ENCODE results near the gene TACR2.

Gene TACR2

GRCh38 chr10:69376662-69377061 is 40.1 kb downstream of the TACR2 start:
- Histone ChIP-seq H3K27ac (ENCODE audit: low read depth, low read length) (no peak overlapping the region), H3K4me2 (ENCODE audit: low read depth, low read length, poor library complexity, severe bottlenecking) (no peak overlapping the region), H3K36me3 (ENCODE audit: low read length) (peaks cover 3% of the 10 kb centered on the region; the same call in 1 of the 2 replicates)

GRCh38 chr10:69375307-69376151 is 41.2 kb downstream of the TACR2 start:
- H3F3A ChIP-seq (ENCODE audit: insufficient read depth) = no peaks in the 10 kb centered on the region
- no peaks in the 10 kb centered on the region for H3K9me2 ChIP-seq (replicated peaks; ENCODE audit: insufficient read depth, low read length)
- no peaks in the 10 kb centered on the region for H3K9me3 ChIP-seq (ENCODE audit: insufficient read depth, low read length)
- H3K9ac ChIP-seq (ENCODE audit: low read length) = no peak overlapping the region
- no peak overlapping the region for H3K4me3 ChIP-seq (ENCODE audit: insufficient read depth, low read length, poor library complexity, severe bottlenecking)
- no peaks in the 10 kb centered on the region for H3K79me2 ChIP-seq (ENCODE audit: insufficient read depth, low read length)
- H3K27me3 ChIP-seq (ENCODE audit: low read length) = no peaks in the 10 kb centered on the region
- no peak overlapping the region for H3K27ac ChIP-seq (ENCODE audit: low read depth, low read length)
- H3K4me2 ChIP-seq (ENCODE audit: low read depth, low read length, poor library complexity, severe bottlenecking) = no peak overlapping the region
- H2AFZ ChIP-seq (ENCODE audit: low read depth, low read length, severe bottlenecking) = no peak overlapping the region
- H3K36me3 ChIP-seq (ENCODE audit: low read length) = peaks cover 3% of the 10 kb centered on the region; the same call in 1 of the 2 replicates
- TF ChIP-seq EZH2phosphoT487 (conservative IDR thresholded peaks at IDR 0.05; ENCODE audit: low read length) (no peak), CTCF (IDR thresholded peaks at IDR 0.05; ENCODE audit: insufficient read depth, low read length, poor library complexity, severe bottlenecking) (no peak)
- H4K20me1 ChIP-seq (ENCODE audit: low read depth, low read length) = no peaks in the 10 kb centered on the region

More at GRCh38 chr10:69376662-69377061, 40.1 kb downstream of the TACR2 start:
- Histone ChIP-seq H3F3A (ENCODE audit: insufficient read depth) (no peaks in the 10 kb centered on the region), H2AFZ (ENCODE audit: low read depth, low read length, severe bottlenecking) (no peak overlapping the region), H3K4me3 (ENCODE audit: insufficient read depth, low read length, poor library complexity, severe bottlenecking) (no peak overlapping the region), H3K27me3 (ENCODE audit: low read length) (no peaks in the 10 kb centered on the region), H3K9me2 (replicated peaks; ENCODE audit: insufficient read depth, low read length) (no peaks in the 10 kb centered on the region), H3K79me2 (ENCODE audit: insufficient read depth, low read length) (no peaks in the 10 kb centered on the region), H3K9ac (ENCODE audit: low read length) (no peak overlapping the region), H4K20me1 (ENCODE audit: low read depth, low read length) (no peaks in the 10 kb centered on the region), H3K9me3 (ENCODE audit: insufficient read depth, low read length) (no peaks in the 10 kb centered on the region)
- TF ChIP-seq CTCF (IDR thresholded peaks at IDR 0.05; ENCODE audit: insufficient read depth, low read length, poor library complexity, severe bottlenecking) = no peak
- no peak for TF ChIP-seq EZH2phosphoT487 (conservative IDR thresholded peaks at IDR 0.05; ENCODE audit: low read length)

GRCh38 chr10:69374931-69375306 is 41.8 kb downstream of the TACR2 start:
- Histone ChIP-seq H3F3A (ENCODE audit: insufficient read depth) (no peaks in the 10 kb centered on the region), H3K9me2 (replicated peaks; ENCODE audit: insufficient read depth, low read length) (no peaks in the 10 kb centered on the region), H3K36me3 (ENCODE audit: low read length) (peaks cover 6% of the 10 kb centered on the region), H3K4me3 (ENCODE audit: insufficient read depth, low read length, poor library complexity, severe bottlenecking) (no peak overlapping the region), H3K27ac (ENCODE audit: low read depth, low read length) (no peak overlapping the region), H4K20me1 (ENCODE audit: low read depth, low read length) (no peaks in the 10 kb centered on the region), H3K9ac (ENCODE audit: low read length) (no peak overlapping the region), H3K27me3 (ENCODE audit: low read length) (no peaks in the 10 kb centered on the region), H3K9me3 (ENCODE audit: insufficient read depth, low read length) (no peaks in the 10 kb centered on the region), H3K79me2 (ENCODE audit: insufficient read depth, low read length) (no peaks in the 10 kb centered on the region), H3K4me2 (ENCODE audit: low read depth, low read length, poor library complexity, severe bottlenecking) (no peak overlapping the region), H2AFZ (ENCODE audit: low read depth, low read length, severe bottlenecking) (no peak overlapping the region)
- TF ChIP-seq EZH2phosphoT487 (conservative IDR thresholded peaks at IDR 0.05; ENCODE audit: low read length) = no peak
- TF ChIP-seq CTCF (IDR thresholded peaks at IDR 0.05; ENCODE audit: insufficient read depth, low read length, poor library complexity, severe bottlenecking) = no peak

Measured in SU-DHL-6 (cell line).